HS-27A (cell line): ENCODE data around the gene SHQ1.
"Not testable (repeated sequence)": the region's sequence is repeated elsewhere in the genome, so short reads cannot be mapped to it uniquely, and the experiment has no call there.

Experiments
- DNase-seq: peaks from one replicate; pipeline ENCODE4 v3.0.0-alpha.2; 2012; ENCODE audit warnings: low read depth, missing footprints

The SHQ1 gene

DNA sequence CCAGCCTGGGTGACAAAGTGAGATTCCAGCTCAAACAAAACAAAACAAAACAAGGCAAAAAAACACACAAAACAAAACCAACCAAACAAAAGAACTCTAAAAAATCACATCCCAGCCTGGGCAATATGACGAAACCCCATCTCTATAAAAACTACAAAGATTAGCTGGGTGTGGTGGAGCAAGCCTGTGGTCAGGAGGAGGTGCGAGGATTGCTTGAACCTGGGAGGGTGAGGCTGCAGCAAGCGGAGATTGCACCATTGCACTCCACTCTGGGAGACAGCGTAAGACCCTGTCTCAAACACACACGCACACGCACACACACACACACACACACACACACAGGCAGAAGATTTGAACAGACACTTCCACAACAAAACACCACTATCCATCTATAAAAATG lies 99.6 kb downstream of the SHQ1 start:
- no peak for DNase-seq

DNA sequence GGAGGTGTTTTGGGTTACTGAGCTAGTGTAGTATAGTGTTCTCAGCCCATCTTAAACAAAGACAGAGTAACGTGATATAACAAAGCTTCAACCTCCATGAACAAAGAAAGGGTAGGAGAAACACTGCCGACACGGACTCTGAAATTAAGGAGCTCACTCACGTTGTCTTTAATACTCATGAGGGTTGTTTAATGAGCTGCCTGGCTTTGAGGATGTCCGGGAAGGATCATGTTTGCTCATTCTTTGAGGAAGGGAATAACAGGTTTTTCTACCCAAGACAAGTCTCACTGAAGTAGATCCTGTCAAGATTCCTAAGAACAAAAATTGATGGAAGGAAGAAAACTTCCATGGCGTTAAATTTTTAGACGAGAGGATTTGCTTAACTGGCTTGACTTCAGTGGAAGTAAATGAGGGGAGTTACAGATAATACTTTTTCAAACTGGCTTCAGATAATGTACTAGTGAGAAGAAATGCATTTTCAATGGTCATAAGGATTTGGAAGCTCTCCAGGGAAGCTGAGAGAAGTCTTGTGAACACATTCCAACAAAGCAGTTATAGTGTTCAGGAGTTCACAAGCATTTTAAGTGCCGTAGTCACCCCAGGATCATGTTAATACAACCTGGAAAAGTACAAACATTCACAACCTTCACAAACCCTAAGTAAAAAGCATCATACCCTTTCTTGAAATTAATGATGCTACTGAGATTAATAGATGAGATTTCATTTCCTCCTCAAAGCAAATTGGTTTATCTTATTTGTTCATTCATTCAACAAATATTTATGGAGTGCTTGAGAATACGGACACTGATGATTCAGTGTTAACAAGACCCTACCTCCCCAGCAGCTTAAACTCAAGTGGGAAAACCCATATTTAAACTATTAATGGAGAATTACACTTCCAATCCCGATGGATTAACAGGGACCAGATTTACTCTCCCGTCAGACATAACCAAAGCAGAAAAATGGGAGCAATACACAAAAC lies 101.5 kb downstream of the SHQ1 start:
- DNase-seq: no peak

DNA sequence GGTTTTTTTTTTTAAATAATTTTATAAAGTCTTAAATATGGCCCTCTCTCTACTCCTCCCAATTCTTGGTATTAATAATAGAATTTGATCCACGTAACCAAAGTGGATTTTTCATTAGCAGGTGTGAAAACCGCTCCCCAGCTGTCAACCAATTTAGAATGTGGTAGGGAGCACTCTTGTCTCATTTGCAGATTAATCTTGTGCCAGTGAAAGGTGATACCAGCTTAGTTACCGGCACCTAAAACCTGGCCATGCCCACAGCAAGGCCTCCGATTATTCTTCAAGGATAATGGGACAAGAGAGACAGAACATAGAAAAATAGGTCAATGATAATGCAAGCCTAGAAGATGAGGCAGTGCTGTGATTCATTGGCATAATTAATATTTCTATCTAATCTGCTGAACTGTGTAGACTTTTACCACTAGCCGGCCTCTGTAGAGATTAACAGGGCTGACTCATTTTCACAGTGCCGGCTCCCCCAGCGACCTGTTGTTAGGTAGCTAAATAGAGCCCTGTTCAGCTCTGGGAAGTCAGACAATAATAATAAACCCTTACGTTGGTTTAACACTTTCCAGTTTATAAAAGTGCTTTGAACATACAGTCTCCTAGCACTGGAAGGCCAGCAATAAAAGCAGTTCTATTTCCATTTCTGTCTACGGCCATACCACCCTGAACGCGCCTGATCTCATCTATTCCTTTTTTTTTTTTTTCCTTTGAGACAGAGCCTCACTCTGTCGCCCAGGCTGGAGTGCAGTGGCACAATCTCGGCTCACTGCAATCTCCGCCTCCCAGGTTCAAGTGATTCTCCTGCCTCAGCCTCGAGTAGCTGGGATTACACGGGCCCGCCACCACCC lies 102.9 kb downstream of the SHQ1 start:
- DNase-seq: no peak

DNA sequence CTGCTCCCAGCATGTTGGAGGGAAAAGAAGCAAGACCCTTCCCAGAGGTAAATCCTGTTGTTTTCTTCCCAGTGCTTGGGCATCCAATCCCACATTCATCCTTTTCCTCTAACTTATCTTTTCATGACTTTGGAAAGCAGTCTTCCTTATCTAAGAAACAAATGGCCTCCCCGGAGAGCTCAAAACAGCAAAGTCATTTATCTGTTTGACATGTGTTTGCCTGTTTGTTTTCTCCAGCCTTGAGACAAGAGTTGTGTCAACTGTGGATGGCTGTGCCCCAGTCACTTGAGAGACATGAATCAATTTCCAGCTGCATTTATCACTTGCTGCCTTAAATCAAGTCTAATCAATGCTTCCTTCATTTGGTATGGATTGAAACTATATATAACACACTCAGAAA lies 103.9 kb downstream of the SHQ1 start:
- DNase-seq: no peak

DNA sequence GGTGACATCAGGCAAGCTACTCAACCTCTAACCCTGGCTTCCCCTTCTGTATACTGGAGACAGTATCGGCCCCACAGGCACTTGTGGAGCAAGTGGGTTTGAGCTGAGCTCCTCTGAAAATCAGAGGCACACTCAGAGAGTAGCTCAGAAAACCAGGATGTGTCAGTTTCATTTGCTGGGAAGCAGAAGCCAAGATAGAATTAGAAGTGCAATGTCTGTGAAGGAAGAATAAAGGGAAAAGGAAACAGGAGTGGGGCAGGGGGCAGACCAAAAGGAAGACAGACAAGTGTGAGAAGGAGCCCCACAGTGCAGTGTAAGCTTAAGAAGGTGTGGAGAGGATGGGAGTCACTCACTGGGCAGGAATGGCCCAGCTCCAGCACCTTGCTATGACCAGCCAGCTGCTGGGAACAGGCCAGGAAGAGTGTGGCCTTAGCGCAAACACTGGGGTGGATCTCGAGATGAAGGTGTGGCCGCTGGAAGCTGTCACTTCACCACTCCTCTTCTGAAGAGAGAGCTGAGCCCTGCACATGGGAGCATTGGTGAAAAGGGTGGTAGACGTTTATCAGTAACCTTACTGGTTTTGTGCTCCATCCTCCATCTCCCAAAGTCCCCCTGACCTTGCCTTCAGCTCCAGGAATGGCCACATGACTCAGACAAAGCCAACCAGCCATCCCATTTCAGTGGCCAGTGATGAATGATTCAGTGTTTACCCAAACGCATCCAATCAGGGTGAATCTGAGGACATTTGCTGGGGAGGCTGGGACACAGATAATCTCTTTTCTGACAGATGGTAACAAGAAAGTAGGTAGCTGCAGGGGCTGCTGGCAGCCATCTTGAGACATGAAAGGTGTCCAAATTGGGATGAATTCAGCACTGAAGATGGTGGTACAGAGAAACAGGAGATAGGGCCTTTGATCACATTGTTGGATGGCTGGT lies 108.4 kb downstream of the SHQ1 start:
- no peak for DNase-seq

DNA sequence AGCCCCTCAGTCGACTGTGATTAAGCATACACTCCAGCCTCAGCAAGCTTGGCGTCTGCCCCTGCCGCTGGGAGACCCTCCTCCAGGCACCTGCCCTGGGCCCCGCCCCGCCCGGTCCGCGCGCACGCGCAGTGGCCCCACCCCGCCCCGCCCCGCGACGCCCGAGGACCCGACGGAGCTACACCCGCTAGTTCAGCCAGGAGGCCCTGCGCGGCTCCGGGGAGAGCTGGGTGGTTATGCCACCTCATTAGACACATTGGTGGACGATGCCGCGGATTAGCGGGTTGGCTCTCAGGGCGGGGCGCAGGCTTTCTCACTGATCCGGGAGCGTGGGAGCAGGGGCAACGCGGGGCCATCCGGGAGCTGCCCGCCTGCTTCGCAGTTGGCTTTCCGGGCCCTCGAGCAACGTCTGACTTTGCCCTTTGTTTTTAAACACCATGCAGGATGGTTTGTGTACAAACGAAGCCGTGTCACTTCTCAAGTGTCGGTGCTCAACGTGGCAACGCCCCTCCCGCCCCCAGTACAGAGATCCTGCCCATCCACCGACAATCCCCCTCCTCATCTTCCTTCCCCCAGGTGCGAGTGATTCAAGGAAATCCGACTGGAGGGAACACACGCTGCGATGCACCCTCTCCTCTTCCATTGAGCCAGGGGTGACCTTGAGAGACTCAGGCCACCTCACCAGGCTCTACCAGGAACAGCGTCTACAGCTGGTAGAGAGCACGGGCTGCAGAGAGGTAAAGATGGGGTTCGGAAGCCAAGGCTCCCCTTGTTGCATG lies 109.3 kb downstream of the SHQ1 start:
- DNase-seq: no peak

DNA sequence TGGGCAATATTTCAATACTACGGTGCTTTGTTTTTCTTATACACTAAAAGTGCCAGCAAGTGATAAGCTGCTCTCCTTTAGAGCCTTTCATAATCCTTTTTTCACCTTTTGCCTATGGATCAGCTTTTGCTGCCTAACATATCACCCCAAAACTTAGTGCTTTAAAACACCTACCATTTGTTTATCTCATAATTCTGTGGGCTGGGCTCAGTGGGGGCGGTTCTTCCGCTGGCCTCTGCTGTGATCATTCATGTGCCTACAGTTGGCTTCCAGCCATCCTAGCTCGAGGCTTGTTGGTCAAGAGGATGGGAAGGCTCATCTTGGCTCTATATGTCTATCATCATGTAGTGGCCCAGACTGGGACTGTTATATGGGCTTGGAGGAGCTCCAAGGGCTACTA lies 113.2 kb downstream of the SHQ1 start:
- DNase-seq: not testable (repeated sequence)

DNA sequence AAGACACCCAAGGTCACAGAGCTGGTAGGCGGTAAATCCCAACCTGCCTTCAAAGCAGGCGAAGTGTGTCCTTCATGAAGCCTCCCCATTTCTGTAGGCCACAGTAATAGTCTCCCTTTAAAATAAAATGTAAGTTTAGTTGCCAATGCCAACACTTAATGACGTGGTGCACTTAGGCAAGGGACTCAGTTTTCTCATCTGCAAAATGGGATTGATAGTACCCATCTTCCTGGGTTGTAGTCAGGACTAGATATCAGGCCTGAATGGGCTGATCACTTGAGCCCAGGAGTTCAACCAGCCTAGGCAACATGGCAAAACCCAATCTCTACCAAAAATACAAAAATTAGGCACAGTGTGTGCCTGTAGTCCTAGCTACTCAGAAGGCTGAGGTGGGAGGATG lies 114.6 kb downstream of the SHQ1 start:
- no peak for DNase-seq

DNA sequence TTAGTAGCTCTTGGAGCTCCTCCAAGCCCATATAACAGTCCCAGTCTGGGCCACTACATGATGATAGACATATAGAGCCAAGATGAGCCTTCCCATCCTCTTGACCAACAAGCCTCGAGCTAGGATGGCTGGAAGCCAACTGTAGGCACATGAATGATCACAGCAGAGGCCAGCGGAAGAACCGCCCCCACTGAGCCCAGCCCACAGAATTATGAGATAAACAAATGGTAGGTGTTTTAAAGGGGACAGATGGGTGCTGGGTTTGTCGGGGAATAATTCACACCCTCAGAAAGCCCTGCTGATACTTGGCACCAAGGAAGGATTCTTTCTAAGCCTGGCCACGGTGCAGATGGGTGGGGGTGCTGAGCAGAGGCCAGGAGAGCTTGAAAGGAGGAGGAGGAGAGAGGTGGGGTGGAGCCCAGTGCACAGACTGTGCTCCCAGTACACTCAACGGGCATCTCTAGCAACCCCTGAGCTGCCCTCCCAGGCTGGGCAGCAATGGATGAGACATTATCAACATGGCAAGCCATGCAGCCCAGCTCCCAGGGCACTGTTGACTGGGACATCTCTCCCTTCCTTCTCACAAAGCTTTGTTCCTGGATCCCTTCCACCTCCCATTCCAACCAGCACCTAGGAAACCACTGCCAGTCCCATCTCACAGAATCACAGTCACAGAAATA lies 115.4 kb downstream of the SHQ1 start:
- not testable (repeated sequence) for DNase-seq

DNA sequence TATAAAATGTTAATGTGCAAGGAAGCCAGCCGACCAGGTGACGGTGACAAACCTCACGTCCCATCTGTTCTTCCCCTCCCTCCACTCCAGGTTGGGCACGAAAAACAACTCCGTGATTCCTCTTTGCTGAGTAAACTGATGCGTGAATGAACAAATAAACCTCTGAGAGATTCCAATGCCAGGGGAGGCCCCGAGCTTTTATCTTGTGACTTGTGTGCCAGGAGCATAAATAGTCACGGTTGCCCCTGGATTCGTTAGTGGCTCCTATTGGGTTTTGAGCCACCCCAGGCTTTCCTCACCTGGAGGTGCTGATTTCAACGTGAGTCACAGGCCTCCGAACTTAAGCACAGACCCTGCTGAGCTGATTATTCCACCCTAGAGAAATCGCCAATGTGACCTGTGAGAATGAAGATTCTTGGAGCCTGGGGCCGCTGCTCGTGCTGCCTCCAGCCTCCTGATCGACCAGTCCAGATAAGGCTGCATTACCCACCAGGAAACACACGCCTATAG lies 119.2 kb downstream of the SHQ1 start:
- DNase-seq: no peak

DNA sequence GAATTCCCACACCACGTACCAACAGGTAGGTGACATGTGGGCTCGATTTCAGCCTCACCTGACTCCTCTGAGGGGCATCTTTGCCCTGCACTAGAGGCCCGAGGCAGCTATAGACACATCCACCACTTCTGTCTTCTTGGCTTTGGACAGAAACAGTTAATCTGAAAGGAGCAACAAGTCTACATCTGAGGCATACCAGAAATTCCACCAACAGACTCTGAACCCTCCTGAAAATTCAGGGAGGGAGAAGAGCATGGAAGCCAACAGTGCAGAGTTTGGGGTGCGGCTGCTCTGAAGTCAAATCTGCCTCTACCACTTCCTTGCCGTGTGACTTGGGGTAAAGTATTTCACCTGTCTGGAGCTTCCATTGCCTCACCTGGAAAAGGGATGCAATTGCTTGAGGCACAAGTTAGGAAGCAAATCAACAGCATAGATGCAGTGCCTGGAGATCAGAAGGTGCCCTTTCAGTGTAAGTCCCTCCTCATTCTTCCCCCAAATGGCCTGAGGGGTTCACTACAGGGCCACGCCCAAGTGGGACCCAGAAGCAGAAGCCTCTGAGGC lies 119.8 kb downstream of the SHQ1 start:
- DNase-seq: no peak

DNA sequence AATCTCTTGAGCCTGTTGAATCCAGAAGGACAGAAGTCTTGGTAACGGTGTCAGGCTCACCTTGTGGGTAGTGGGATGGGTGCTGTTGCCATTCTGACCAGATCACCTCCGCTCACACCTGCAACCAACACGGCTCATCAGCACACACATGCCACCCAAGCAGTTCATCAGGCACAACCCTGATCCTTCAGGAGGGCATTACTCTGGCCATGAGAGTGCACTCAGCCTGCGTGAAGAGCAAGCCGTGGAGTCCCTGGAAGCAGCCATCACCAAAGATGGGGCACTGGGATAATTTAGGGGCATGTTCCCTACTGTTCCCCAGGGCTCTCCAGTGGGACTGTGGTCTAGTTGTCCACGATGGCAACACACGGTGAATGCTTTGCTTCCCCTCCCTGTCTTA lies 120.5 kb downstream of the SHQ1 start:
- DNase-seq: no peak

DNA sequence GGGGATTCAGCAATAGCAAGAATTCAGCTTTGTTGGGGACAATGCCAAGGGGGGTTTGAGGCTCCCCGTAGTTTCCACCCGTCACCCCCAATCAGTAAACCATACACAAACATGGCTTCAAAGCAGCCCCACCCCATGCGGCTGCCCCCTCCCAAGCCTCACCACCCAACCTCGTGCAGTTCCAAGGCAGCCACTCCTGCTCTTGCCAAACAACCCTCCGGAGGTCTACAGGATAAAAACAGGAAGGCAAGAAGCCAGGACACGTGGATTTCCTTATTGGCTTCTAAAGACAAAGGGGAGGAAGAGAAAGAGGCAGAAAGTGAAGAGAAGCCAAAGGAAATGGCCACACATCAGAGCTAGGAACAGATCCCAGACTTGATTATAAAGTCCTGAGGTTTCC lies 121.1 kb downstream of the SHQ1 start:
- DNase-seq: no peak

DNA sequence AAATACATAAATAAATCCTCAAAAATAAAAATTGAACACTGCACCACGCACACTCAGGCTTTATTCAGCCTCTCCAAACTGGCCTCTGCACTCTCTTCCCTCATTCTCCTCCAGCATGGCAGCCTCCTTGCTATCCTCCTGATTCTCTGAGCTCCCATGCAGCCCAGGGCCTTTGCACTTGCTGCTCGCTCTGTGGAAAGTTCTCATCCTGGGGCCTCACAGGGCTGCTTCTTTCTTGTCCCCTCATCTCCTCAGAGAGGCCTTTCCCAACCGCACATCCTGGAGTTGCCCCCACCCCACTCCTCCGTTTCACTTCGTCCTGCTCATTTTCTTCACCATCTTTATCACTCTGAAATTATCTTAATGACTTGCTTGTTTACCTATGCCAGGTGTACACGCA lies 123.0 kb downstream of the SHQ1 start:
- no peak for DNase-seq

DNA sequence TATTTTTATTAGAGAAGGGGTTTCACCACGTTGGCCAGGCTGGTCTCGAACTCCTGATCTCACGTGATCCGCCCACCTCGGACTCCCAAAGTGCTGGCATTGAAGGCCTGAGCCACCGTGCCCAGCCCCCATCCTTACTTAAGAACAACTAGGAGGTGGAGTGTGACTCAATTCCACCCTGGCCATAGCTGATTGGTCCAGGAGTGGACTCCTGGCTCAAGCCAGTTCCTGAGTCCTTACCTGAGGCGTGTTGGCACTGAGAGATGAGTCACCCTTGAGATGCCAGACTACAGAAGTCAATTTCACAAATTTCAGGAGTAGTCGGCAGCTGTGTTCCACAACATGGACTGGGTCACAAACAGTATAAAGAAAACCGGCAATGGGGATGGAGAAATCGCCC lies 124.2 kb downstream of the SHQ1 start:
- no peak for DNase-seq

DNA sequence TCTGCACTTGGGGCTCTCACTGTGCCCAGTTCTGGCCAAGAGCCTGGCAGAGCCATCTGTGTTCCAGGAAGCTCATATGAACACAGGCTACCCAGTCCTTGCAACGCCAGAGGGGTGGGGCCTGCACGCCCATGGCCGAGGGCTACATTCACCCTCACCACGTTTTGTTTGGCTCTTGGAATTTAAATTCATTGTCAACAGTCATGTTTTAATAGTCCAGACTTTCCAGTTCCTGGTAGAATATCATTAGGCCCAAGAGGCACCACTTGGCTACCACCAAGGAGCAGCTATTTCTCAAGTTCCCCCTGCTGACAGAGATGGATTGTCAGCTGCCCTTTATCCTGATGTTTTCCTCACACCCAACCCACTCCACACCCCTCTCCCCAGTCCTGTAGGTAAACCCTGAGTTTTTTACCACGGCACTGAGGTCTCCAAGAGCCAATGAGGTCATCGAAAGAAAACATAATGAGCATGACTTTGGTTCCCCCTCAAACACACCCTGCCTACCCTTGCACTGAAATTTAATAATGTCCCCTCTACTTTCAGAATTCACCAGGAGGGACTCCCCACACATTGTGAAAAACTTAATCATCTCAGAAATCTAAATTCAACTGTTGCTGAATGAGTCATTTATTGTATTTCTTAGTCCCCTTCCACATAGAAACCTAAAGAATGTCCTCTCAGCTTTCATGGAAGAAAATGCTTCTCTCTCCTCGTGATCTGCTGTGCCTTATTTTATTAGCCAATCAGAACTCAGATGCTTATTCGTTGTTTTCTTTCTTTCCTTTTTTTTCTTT lies 125.1 kb downstream of the SHQ1 start:
- DNase-seq: peak; percentile 59

DNA sequence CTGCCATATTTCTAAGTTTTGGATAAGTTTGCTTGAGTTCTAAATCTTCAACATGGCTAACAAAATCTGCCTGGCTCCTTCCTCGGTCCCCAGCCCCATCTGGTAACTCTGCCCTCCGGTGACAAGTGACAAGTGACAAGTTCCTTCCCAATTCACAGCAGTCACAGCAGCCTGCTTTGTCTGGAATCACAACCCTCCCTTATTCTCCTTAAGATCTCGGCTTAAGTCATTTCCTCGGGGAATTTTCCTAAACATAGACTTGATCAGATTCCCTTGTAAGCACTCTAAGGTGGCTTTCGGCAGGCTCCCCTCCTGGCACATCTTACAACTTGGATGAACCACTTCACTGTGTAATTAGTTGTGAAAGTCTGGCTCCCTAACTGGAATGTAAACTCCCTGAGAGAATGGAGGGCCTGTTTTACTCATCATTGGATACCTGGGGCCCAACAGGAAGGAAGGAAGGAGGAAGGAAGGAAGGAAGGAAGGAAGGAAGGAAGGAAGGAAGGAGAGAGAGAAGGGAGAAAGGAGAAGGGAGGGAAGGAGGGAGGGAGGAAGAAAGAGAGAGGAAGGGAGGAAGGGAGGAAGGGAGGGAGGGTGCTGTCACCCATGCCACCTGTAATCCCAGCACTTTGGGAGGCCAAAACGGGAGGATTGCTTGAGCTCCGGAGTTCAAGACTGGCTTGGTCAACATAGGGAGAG lies 126.4 kb downstream of the SHQ1 start:
- no peak for DNase-seq

DNA sequence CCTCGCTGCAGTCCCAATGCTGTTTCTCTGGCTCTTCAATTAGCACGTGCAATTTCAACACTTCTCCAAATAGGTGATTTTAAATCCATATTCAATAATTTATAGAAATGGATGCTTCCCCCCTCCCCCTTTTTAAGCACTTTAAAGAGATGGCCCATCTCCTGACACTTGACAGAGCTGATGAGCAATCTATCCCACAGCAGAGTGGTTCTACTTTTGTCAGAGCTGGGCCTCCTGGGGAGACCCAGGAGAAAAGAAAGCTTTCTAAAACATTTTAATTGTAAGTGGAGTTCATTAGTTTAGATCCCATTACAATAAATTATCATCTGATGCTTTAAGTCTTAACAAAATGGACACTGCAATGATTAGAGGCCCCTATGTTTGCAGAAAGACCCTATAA lies 127.7 kb downstream of the SHQ1 start:
- no peak for DNase-seq

DNA sequence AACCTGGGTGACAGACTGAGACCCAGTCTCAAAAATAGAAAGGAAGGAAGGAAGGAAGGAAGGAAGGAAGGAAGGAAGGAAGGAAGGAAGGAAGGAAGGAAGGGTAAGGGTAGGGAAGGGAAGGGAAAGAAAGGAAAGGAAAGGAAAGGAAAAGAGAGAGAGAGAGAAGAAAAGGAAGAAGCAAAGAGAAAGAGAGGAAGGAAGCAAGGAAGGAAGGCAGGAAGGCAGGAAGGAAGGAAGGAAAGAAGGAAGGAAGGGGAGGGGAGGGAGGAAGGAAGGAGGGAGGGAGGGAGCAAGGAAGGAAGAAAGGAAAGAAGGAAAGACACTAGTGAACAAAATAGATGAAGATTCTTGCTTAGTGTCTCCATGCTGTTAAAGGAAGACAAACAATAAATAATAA lies 129.1 kb downstream of the SHQ1 start:
- no peak for DNase-seq
